ENCODE data around the gene ZBTB43. TPM values are rescaled to one million over a fixed set of nuclear protein-coding genes. Genes with fewer than 3 reads are reported as not detected.
"Not testable (repeated sequence)": the region's sequence is repeated elsewhere in the genome, so short reads cannot be mapped to it uniquely, and the experiment has no call there.

Gene ZBTB43
- total RNA-seq, 1 donor from 2014 or later, result 15.5 TPM

DNA sequence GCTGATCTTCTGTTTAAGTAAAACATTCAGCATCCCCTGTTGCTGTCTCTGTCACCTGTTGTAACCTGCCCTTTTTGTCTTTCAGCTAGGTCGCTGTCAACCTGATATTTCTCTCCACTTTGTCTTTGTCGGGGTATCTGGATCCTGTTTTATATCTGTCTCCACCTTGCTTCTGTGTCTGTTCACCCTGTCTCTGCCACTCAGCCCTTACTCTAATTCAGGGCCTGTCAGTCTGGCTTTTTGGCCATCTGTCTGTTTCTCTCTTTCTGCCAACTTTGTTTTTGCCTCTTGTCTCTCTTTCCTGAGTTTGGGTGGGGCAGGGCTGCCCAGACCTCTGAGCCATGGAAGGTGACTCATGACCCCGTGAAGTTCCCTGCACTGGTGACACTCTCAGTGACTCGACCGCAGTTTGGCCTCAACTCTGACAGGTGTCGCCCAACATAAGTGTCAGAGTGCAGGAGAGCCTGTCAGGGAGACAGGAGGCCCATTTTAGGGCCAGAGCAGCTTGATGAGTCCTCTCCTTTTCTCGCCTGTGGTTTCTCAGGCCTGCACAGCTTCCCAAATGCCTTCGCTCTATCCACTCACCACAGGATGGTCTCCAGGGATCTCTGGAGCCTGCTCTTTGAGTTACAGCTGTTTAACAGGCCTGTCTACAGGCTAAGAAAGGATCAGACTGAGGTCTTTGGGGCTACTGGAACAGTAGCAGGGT lies 868 bp downstream of the ZBTB43 start:
- H3K9me3 ChIP-seq, result no peaks in the 10 kb centered on the region
- no peak for TF ChIP-seq CTCF (IDR thresholded peaks at IDR 0.05)
- TF ChIP-seq POLR2A (IDR thresholded peaks at IDR 0.05), result no peak
- TF ChIP-seq POLR2AphosphoS5 (IDR thresholded peaks at IDR 0.05; ENCODE audit: insufficient read depth in 1 of 2, low read depth in 1 of 2), result peak in 1 of 2 donors; percentile 58
- no peaks in the 10 kb centered on the region for H3K27me3 ChIP-seq
- no peak for DNase-seq (ENCODE audit: extremely low spot score in 2 of 2)
- H3K4me3 ChIP-seq, result peak overlapping the region; percentile 84 to 95
- peak overlapping the region; percentile 82 for H3K27ac ChIP-seq
- H3K4me1 ChIP-seq, result peaks cover 29% of the 10 kb centered on the region
- H3K36me3 ChIP-seq, result peaks cover 0 to 11% of the 10 kb centered on the region in 2 donors
- intact Hi-C loops (cut with DNase I), result no loop called here

DNA sequence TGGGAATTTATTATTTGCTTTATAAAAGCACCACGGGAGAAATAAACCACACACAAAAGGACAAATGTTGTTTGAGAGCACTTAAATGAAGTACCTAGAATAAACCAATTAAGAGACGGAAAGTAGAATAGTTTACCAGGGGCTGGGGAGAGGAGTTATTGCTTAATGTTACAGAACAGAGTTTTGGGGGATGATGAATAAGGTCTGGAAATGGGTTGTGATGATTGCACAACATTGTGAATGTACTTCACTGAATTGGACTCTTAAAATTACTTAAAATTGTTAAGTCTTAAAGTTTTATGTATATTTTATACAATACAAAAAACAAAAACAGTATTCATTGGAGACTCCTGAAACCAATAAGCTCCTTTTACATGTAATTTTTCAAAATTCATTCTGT lies 1.5 kb downstream of the ZBTB43 start:
- H3K4me1 ChIP-seq, result peaks cover 29% of the 10 kb centered on the region
- peak overlapping the region in 1 of 2 donors; percentile 84 for H3K4me3 ChIP-seq
- H3K9me3 ChIP-seq, result no peaks in the 10 kb centered on the region
- no peak for TF ChIP-seq POLR2A (IDR thresholded peaks at IDR 0.05)
- TF ChIP-seq CTCF (IDR thresholded peaks at IDR 0.05), result no peak
- TF ChIP-seq POLR2AphosphoS5 (IDR thresholded peaks at IDR 0.05; ENCODE audit: insufficient read depth in 1 of 2, low read depth in 1 of 2), result no peak
- H3K27me3 ChIP-seq, result no peaks in the 10 kb centered on the region
- peak overlapping the region; percentile 82 for H3K27ac ChIP-seq
- peaks cover 0 to 16% of the 10 kb centered on the region in 2 donors for H3K36me3 ChIP-seq
- DNase-seq (ENCODE audit: extremely low spot score in 2 of 2), result no peak
- intact Hi-C loops (cut with DNase I), result no loop called here

GRCh38 chr9:126809068-126809467 lies 4.2 kb downstream of the ZBTB43 start:
- H3K27ac ChIP-seq, result no peak overlapping the region
- intact Hi-C loops (cut with DNase I), result no loop called here

DNA sequence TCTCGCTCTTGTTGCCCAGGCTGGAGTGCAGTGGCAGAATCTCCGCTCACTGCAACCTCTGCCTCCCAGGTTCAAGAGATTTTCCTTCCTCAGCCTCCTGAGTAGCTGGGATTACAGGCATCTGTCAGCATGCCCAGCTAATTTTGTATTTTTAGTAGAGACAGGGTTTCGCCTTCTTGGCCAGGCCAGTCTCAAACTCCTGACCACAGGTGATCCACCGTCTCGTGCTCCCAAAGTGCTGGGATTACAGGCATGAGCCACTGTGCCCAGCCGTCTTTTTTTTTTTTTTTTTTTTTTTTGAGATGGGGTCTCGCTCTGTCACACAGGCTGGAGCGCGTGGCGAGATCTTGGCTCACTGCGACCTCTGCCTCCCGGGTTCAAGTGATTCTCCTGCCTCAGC lies 5.4 kb downstream of the ZBTB43 start:
- H3K27me3 ChIP-seq; H3K4me3 ChIP-seq; H3K9me3 ChIP-seq; H3K27ac ChIP-seq; DNase-seq (ENCODE audit: extremely low spot score in 2 of 2); intact Hi-C loops (cut with DNase I): not testable (repeated sequence)
- Histone ChIP-seq H3K36me3 (peaks cover 0 to 32% of the 10 kb centered on the region in 2 donors), H3K4me1 (peaks cover 29% of the 10 kb centered on the region)

More at GRCh38 chr9:126809068-126809467, 4.2 kb downstream of the ZBTB43 start:
- no peaks in the 10 kb centered on the region for H3K27me3 ChIP-seq
- peaks cover 0 to 25% of the 10 kb centered on the region in 2 donors for H3K36me3 ChIP-seq
- TF ChIP-seq POLR2A (IDR thresholded peaks at IDR 0.05) (no peak), CTCF (IDR thresholded peaks at IDR 0.05) (no peak), POLR2AphosphoS5 (IDR thresholded peaks at IDR 0.05; ENCODE audit: insufficient read depth in 1 of 2, low read depth in 1 of 2) (no peak)
- DNase-seq (ENCODE audit: extremely low spot score in 2 of 2), result no peak
- H3K4me1 ChIP-seq, result peaks cover 29% of the 10 kb centered on the region
- H3K4me3 ChIP-seq, result no peak overlapping the region
- no peaks in the 10 kb centered on the region for H3K9me3 ChIP-seq

GRCh38 chr9:126813072-126813471 lies 8.2 kb downstream of the ZBTB43 start:
- Histone ChIP-seq H3K4me1 (peaks cover under 1% of the 10 kb centered on the region), H3K27me3 (no peaks in the 10 kb centered on the region), H3K36me3 (peaks cover 0 to 52% of the 10 kb centered on the region in 2 donors), H3K9me3 (peaks cover 5% of the 10 kb centered on the region), H3K4me3 (no peak overlapping the region), H3K27ac (no peak overlapping the region)
- intact Hi-C loops (cut with DNase I), result no loop called here
- TF ChIP-seq POLR2AphosphoS5 (IDR thresholded peaks at IDR 0.05; ENCODE audit: insufficient read depth in 1 of 2, low read depth in 1 of 2), result no peak
- TF ChIP-seq POLR2A (IDR thresholded peaks at IDR 0.05), result no peak
- TF ChIP-seq CTCF (IDR thresholded peaks at IDR 0.05), result no peak
- DNase-seq (ENCODE audit: extremely low spot score in 2 of 2), result no peak

Data from vagina (tissue), 2 donors.